HEK293 (cell line): ENCODE results near the gene GPD1.

Source experiments
- CTCF ChIA-PET: fragments of 350-600 bp; formaldehyde crosslinking; extraction: SDS; loops from one replicate; lab custom pipeline; 2021; ENCODE audit warnings: antibody characterized with exemption; lab: Yijun Ruan, JAX
- POLR2A ChIA-PET: fragments of 300-600 bp; formaldehyde crosslinking; extraction: SDS; loops from one replicate; lab custom pipeline; 2020; ENCODE audit warnings: antibody characterized with exemption, inconsistent platforms; lab: Yijun Ruan, JAX
- H3K27ac ChIP-seq: fragments of 200-500 bp; sonication (Bioruptor generic); 2 replicates; pipeline ENCODE4 v1.5.1; 2014; ENCODE audit warnings: low read depth, low read length, control low read depth, inconsistent platforms; ENCODE audit errors: extremely low read depth
- H3K36me3 ChIP-seq, 2 experiments: fragments of 200-500 bp in 1 of 2; sonication (Bioruptor generic) in 1 of 2; 1 replicate in 1 of 2; 2 replicates in 1 of 2; pipeline ENCODE4 v1.5.1; 2014 to 2017; ENCODE audit warnings: inconsistent platforms in 2 of 2, low read length in 2 of 2; ENCODE audit not compliant: control insufficient read depth in 2 of 2, insufficient read depth in 1 of 2
- H3K4me1 ChIP-seq: fragments of 200-500 bp; sonication (Bioruptor generic); 2 replicates; pipeline ENCODE4 v1.5.1; 2014; ENCODE audit warnings: mild to moderate bottlenecking, low read length, inconsistent platforms; ENCODE audit not compliant: control insufficient read depth, insufficient read depth
- H3K4me3 ChIP-seq: 2 replicates; pipeline ENCODE4 v1.5.1; 2011; ENCODE audit warnings: low read depth, mild to moderate bottlenecking, control low read depth, low read length, moderate library complexity
- H3K9me3 ChIP-seq: fragments of 200-500 bp; sonication (Bioruptor generic); 2 replicates; pipeline ENCODE4 v1.5.1; 2014; ENCODE audit warnings: low read depth, low read length, inconsistent platforms; ENCODE audit not compliant: control insufficient read depth, insufficient read depth
- IKZF3 ChIP-seq: fragments of 450-650 bp; IDR thresholded peaks from 2 replicates; pipeline ENCODE4 v1.5.0; 2018; ENCODE audit warnings: missing biosample characterization, mild to moderate bottlenecking, missing genetic modification characterization, moderate library complexity
- MZF1 ChIP-seq: fragments of 450-650 bp; formaldehyde crosslinking; IDR thresholded peaks from 2 replicates; pipeline ENCODE4 v1.5.1; 2017; ENCODE audit warnings: missing biosample characterization, missing genetic modification characterization, borderline replicate concordance
- ZBTB17 ChIP-seq: fragments of 450-650 bp; formaldehyde crosslinking; IDR thresholded peaks from 2 replicates; pipeline ENCODE4 v1.5.1; 2016; ENCODE audit warnings: missing biosample characterization, missing genetic modification characterization
- ZFHX2 ChIP-seq: fragments of 450-650 bp; formaldehyde crosslinking; conservative IDR thresholded peaks from 2 replicates; pipeline ENCODE4 v1.5.1; 2016; ENCODE audit warnings: missing biosample characterization, missing genetic modification characterization
- ZFP41 ChIP-seq: fragments of 450-650 bp; formaldehyde crosslinking; IDR thresholded peaks from 2 replicates; pipeline ENCODE4 v1.5.1; 2016; ENCODE audit warnings: missing biosample characterization, missing genetic modification characterization, borderline replicate concordance
- ZIC2 ChIP-seq: fragments of 450-650 bp; formaldehyde crosslinking; IDR thresholded peaks from 2 replicates; pipeline ENCODE4 v1.5.1; 2016; ENCODE audit warnings: missing biosample characterization, missing genetic modification characterization
- ZNF10 ChIP-seq: fragments of 450-650 bp; formaldehyde crosslinking; IDR thresholded peaks from 2 replicates; pipeline ENCODE4 v1.5.1; 2017; ENCODE audit warnings: missing biosample characterization, missing genetic modification characterization
- ZNF202 ChIP-seq: fragments of 450-650 bp; formaldehyde crosslinking; IDR thresholded peaks from 2 replicates; pipeline ENCODE4 v1.5.1; 2016; ENCODE audit warnings: missing biosample characterization, missing genetic modification characterization, borderline replicate concordance
- ZNF24 ChIP-seq: fragments of 450-650 bp; formaldehyde crosslinking; IDR thresholded peaks from 2 replicates; pipeline ENCODE4 v1.5.1; 2016; ENCODE audit warnings: missing biosample characterization, missing genetic modification characterization
- ZNF335 ChIP-seq: fragments of 450-650 bp; formaldehyde crosslinking; conservative IDR thresholded peaks from 2 replicates; pipeline ENCODE4 v1.5.1; 2016; ENCODE audit warnings: missing biosample characterization, missing genetic modification characterization
- ZNF48 ChIP-seq: fragments of 450-650 bp; formaldehyde crosslinking; IDR thresholded peaks from 2 replicates; pipeline ENCODE4 v1.5.1; 2016; ENCODE audit warnings: missing biosample characterization, missing genetic modification characterization
- ZNF600 ChIP-seq: fragments of 450-650 bp; formaldehyde crosslinking; IDR thresholded peaks from 2 replicates; pipeline ENCODE4 v1.5.1; 2016; ENCODE audit warnings: missing biosample characterization, missing genetic modification characterization
- ZNF629 ChIP-seq: fragments of 450-650 bp; formaldehyde crosslinking; IDR thresholded peaks from 2 replicates; pipeline ENCODE4 v1.5.1; 2017; ENCODE audit warnings: missing biosample characterization, missing genetic modification characterization
- ZNF654 ChIP-seq: fragments of 450-650 bp; formaldehyde crosslinking; IDR thresholded peaks from 2 replicates; pipeline ENCODE4 v1.5.1; 2016; ENCODE audit warnings: low read depth, missing biosample characterization, missing genetic modification characterization
- ZNF664 ChIP-seq: fragments of 450-650 bp; formaldehyde crosslinking; IDR thresholded peaks from 2 replicates; pipeline ENCODE4 v1.5.1; 2016; ENCODE audit warnings: missing biosample characterization, missing genetic modification characterization
- ZXDB ChIP-seq: fragments of 450-650 bp; formaldehyde crosslinking; IDR thresholded peaks from 2 replicates; pipeline ENCODE4 v1.5.1; 2016; ENCODE audit warnings: missing biosample characterization, missing genetic modification characterization

Gene GPD1

GRCh38 chr12:50100561-50100960 is 3.2 kb upstream of the GPD1 start:
- H3K4me3 ChIP-seq: no peak overlapping the region
- no peak for TF ChIP-seq MZF1 (tag by site-specific recombination)
- TF ChIP-seq ZNF664 (tag by site-specific recombination): peak; percentile 91
- CTCF ChIA-PET: interaction anchor here (0.6 to 5.4 kb wide), 10 partner anchors 8 to 508 kb away, joined by 3 to 50 read pairs (median 3); partner anchors contain the start of gene COX14

GRCh38 chr12:50101663-50102062 is 2.1 kb upstream of the GPD1 start:
- H3K4me1 ChIP-seq: peaks cover 7% of the 10 kb centered on the region
- H3K4me3 ChIP-seq: no peak overlapping the region
- peaks cover 10 to 51% of the 10 kb centered on the region in 2 experiments; a peak in 2 of 3 replicates for H3K36me3 ChIP-seq
- TF ChIP-seq ZNF600 (tag by site-specific recombination): peak; percentile 66; the same call in 1 of the 2 replicates
- no peak for TF ChIP-seq ZNF664 (tag by site-specific recombination)
- peak; percentile 21; the same call in 1 of the 2 replicates for TF ChIP-seq ZNF654 (tag by site-specific recombination)
- TF ChIP-seq IKZF3 (tag by site-specific recombination): 0 out of 2 replicates have a peak, but pooled peaks have one; percentile 14
- H3K9me3 ChIP-seq: no peaks in the 10 kb centered on the region
- ChIA-PET CTCF (interaction anchor here (0.6 to 5.4 kb wide), 13 partner anchors 9 to 124 kb away, joined by 3 to 50 read pairs (median 3); partner anchors contain the start of gene COX14), POLR2A (interaction anchor here (0.7 to 3.6 kb wide), 4 partner anchors 10 to 213 kb away, joined by 3 to 32 read pairs (median 4); partner anchors contain the start of genes COX14 and SMARCD1)
- H3K27ac ChIP-seq: no peak overlapping the region; the same call in 1 of the 2 replicates

More at GRCh38 chr12:50100561-50100960, 3.2 kb upstream of the GPD1 start:
- Histone ChIP-seq H3K27ac (no peak overlapping the region), H3K36me3 (peaks cover 21 to 62% of the 10 kb centered on the region in 2 experiments), H3K4me1 (peaks cover 7% of the 10 kb centered on the region), H3K9me3 (no peaks in the 10 kb centered on the region)
- POLR2A ChIA-PET: interaction anchor here (0.9 to 2.1 kb wide), 3 partner anchors 11 to 214 kb away, joined by 3 to 10 read pairs (median 4); partner anchors contain the start of gene COX14

- no peak overlapping the region for H3K27ac ChIP-seq
- POLR2A ChIA-PET: interaction anchor here (0.7 to 3.6 kb wide), 2 partner anchors 9 to 17 kb away, joined by 5 to 32 read pairs; partner anchors contain the start of genes COX14 and SMARCD1
- no peak for TF ChIP-seq ZBTB17 (tag by site-specific recombination)
- TF ChIP-seq IKZF3 (tag by site-specific recombination): no peak
- TF ChIP-seq ZNF48 (tag by site-specific recombination): no peak
- no peak for TF ChIP-seq ZNF24 (tag by site-specific recombination)
- no peak for TF ChIP-seq ZXDB (tag by site-specific recombination)
- no peak for TF ChIP-seq ZFP41 (tag by site-specific recombination)
- no peak for TF ChIP-seq ZNF629 (tag by site-specific recombination)
- H3K4me3 ChIP-seq: no peak overlapping the region
- no peaks in the 10 kb centered on the region for H3K9me3 ChIP-seq
- peaks cover 7 to 46% of the 10 kb centered on the region in 2 experiments; a peak in 2 of 3 replicates for H3K36me3 ChIP-seq
- CTCF ChIA-PET: interaction anchor here (0.6 to 5.4 kb wide), 10 partner anchors 9 to 123 kb away, joined by 3 to 50 read pairs (median 3); partner anchors contain the start of gene COX14
- peaks cover 7% of the 10 kb centered on the region for H3K4me1 ChIP-seq
These were observed 1.7 kb upstream of the GPD1 start for GRCh38 chr12:50102131-50102531.

GRCh38 chr12:50102646-50103309 is 1.0 kb upstream of the GPD1 start:
- CTCF ChIA-PET: interaction anchor here (0.6 to 5.4 kb wide), 11 partner anchors 8 to 402 kb away, joined by 3 to 50 read pairs (median 4); partner anchors contain the start of genes COX14 and DIP2B
- POLR2A ChIA-PET: interaction anchor here (0.6 to 3.6 kb wide), 4 partner anchors 9 to 59 kb away, joined by 3 to 32 read pairs (median 6); partner anchors contain the start of genes COX14 and SMARCD1
- Histone ChIP-seq H3K4me1 (peaks cover 7% of the 10 kb centered on the region), H3K9me3 (no peaks in the 10 kb centered on the region), H3K27ac (no peak overlapping the region; the same call in 1 of the 2 replicates), H3K36me3 (peaks cover under 1 to 40% of the 10 kb centered on the region in 2 experiments; a peak in 2 of 3 replicates), H3K4me3 (no peak overlapping the region)
- no peak for TF ChIP-seq ZIC2 (tag by site-specific recombination)
- TF ChIP-seq ZNF10 (tag by site-specific recombination): 0 out of 2 replicates have a peak, but pooled peaks have one; percentile 75
- TF ChIP-seq ZFHX2 (tag by site-specific recombination): peak; percentile 34
- TF ChIP-seq ZNF335 (tag by site-specific recombination): peak; percentile 44
- TF ChIP-seq ZBTB17 (tag by site-specific recombination): 0 out of 2 replicates have a peak, but pooled peaks have one; percentile 20
- TF ChIP-seq ZNF202 (tag by site-specific recombination): no peak
- peak; percentile 99 for TF ChIP-seq ZXDB (tag by site-specific recombination)
